Neural progenitor cell (in vitro differentiated cells): ENCODE data around the gene KSR1. TPM values are rescaled to one million over a fixed set of nuclear protein-coding genes. Genes with fewer than 3 reads are reported as not detected.
A peak's percentile ranks its signal among the peaks of the same experiment; 100 is the strongest.

ENCODE experiments used
- DNase-seq: peaks from one replicate; pipeline ENCODE4 v3.0.0-alpha.2; 2016; ENCODE audit warnings: low spot score
- H2AFZ ChIP-seq: fragments of 200-600 bp; sonication (generic); replicated peaks from 2 replicates; pipeline ENCODE4 v1.6.1; 2016; ENCODE audit warnings: antibody characterized with exemption
- H3F3A ChIP-seq: fragments of 200-600 bp; sonication (generic); 2 replicates; pipeline ENCODE4 v1.6.1; 2016; ENCODE audit warnings: antibody characterized with exemption, low read depth
- H3K27ac ChIP-seq: fragments of 200-600 bp; sonication (generic); 2 replicates; pipeline ENCODE4 v1.5.1; 2016; ENCODE audit warnings: mild to moderate bottlenecking
- H3K27me3 ChIP-seq: fragments of 200-600 bp; sonication (generic); 2 replicates; pipeline ENCODE4 v1.6.1; 2016; ENCODE audit warnings: mild to moderate bottlenecking, moderate library complexity
- H3K36me3 ChIP-seq: fragments of 200-600 bp; sonication (generic); 2 replicates; pipeline ENCODE4 v1.5.1; 2016
- H3K4me1 ChIP-seq: fragments of 200-600 bp; sonication (generic); 2 replicates; pipeline ENCODE4 v1.6.1; 2016; ENCODE audit warnings: mixed run types
- H3K4me2 ChIP-seq: fragments of 200-600 bp; sonication (generic); 2 replicates; pipeline ENCODE4 v1.6.1; 2016
- H3K4me3 ChIP-seq: fragments of 200-600 bp; sonication (generic); 2 replicates; pipeline ENCODE4 v1.5.1; 2016
- H3K79me2 ChIP-seq: fragments of 200-600 bp; sonication (generic); 2 replicates; pipeline ENCODE4 v1.6.1; 2016; ENCODE audit warnings: low read depth
- H3K9ac ChIP-seq: fragments of 200-600 bp; sonication (generic); 2 replicates; pipeline ENCODE4 v1.6.1; 2016
- H3K9me3 ChIP-seq: fragments of 200-600 bp; sonication (generic); 2 replicates; pipeline ENCODE4 v1.5.1; 2016; ENCODE audit warnings: low read depth
- H4K20me1 ChIP-seq: fragments of 200-600 bp; sonication (generic); 2 replicates; pipeline ENCODE4 v1.6.1; 2016; ENCODE audit warnings: low read depth
- H3K27ac Mint-ChIP-seq: 3 replicates; pipeline ENCODE4 v1.8.0; 2021; ENCODE audit warnings: mixed read lengths
- H3K27me3 Mint-ChIP-seq: 2 replicates; pipeline ENCODE4 v1.8.0; 2022; ENCODE audit warnings: low read depth, mild to moderate bottlenecking, inconsistent platforms, moderate library complexity, mixed read lengths; ENCODE audit not compliant: insufficient read depth
- H3K36me3 Mint-ChIP-seq: 3 replicates; pipeline ENCODE4 v1.8.0; 2021; ENCODE audit warnings: mixed read lengths
- H3K4me1 Mint-ChIP-seq: 3 replicates; pipeline ENCODE4 v1.8.0; 2021; ENCODE audit warnings: mixed read lengths
- H3K4me3 Mint-ChIP-seq: 3 replicates; pipeline ENCODE4 v1.8.0; 2021; ENCODE audit warnings: mild to moderate bottlenecking, moderate library complexity, mixed read lengths
- H3K9me3 Mint-ChIP-seq: 3 replicates; pipeline ENCODE4 v1.8.0; 2020; ENCODE audit warnings: mixed read lengths
- EZH2 ChIP-seq: fragments of 200-600 bp; sonication (generic); IDR thresholded peaks from 2 replicates; pipeline ENCODE4 v1.6.1; 2017; ENCODE audit warnings: antibody characterized with exemption, mild to moderate bottlenecking, moderate library complexity
- EZH2phosphoT487 ChIP-seq: fragments of 200-600 bp; sonication (generic); IDR thresholded peaks from 2 replicates; pipeline ENCODE4 v1.6.1; 2017; ENCODE audit warnings: antibody characterized with exemption
- total RNA-seq: library from RNA; depleted of rRNA; stranded (reverse); fragments of >200 nt; gene quantifications from 2 replicates; pipeline ENCODE4 v1.2.3, GENCODE V29; 2015; ENCODE audit warnings: low replicate concordance
- TF ChIP-seq, protein P1 (sequence below): fragments of 200-600 bp; sonication (generic); IDR thresholded peaks from 2 replicates; pipeline ENCODE4 v1.5.1; 2017; ENCODE audit warnings: antibody characterized with exemption, mild to moderate bottlenecking

The KSR1 gene
- total RNA-seq, 1 donor from 2014 or later: 16.4 TPM

- Mint-ChIP-seq H3K4me3 (no peak overlapping the region), H3K27me3 (peaks cover 13% of the 10 kb centered on the region), H3K27ac (no peak overlapping the region), H3K36me3 (no peaks in the 10 kb centered on the region), H3K9me3 (no peaks in the 10 kb centered on the region), H3K4me1 (peaks cover 21% of the 10 kb centered on the region)
- Histone ChIP-seq H3K4me2 (no peak overlapping the region), H3K36me3 (no peaks in the 10 kb centered on the region), H4K20me1 (peaks cover 13% of the 10 kb centered on the region), H3K9ac (no peak overlapping the region), H2AFZ (no peak overlapping the region), H3K4me1 (peaks cover 14% of the 10 kb centered on the region), H3K9me3 (no peaks in the 10 kb centered on the region), H3K27me3 (peaks cover 6% of the 10 kb centered on the region), H3K79me2 (peaks cover 15% of the 10 kb centered on the region), H3K27ac (no peak overlapping the region), H3F3A (peaks cover 24% of the 10 kb centered on the region), H3K4me3 (no peak overlapping the region)
- TF ChIP-seq, protein P1, sequence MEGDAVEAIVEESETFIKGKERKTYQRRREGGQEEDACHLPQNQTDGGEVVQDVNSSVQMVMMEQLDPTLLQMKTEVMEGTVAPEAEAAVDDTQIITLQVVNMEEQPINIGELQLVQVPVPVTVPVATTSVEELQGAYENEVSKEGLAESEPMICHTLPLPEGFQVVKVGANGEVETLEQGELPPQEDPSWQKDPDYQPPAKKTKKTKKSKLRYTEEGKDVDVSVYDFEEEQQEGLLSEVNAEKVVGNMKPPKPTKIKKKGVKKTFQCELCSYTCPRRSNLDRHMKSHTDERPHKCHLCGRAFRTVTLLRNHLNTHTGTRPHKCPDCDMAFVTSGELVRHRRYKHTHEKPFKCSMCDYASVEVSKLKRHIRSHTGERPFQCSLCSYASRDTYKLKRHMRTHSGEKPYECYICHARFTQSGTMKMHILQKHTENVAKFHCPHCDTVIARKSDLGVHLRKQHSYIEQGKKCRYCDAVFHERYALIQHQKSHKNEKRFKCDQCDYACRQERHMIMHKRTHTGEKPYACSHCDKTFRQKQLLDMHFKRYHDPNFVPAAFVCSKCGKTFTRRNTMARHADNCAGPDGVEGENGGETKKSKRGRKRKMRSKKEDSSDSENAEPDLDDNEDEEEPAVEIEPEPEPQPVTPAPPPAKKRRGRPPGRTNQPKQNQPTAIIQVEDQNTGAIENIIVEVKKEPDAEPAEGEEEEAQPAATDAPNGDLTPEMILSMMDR: no peak
- DNase-seq: no peak
Measured at GRCh38 chr17:27453471-27453870, 2.8 kb upstream of the KSR1 start.

- TF ChIP-seq, protein P1: no peak
- TF ChIP-seq EZH2phosphoT487 (no peak), EZH2 (no peak)
- no peak overlapping the region for H2AFZ ChIP-seq
- H3K79me2 ChIP-seq: peaks cover 21% of the 10 kb centered on the region
- no peak overlapping the region for H3K4me2 ChIP-seq
- no peak overlapping the region for H3K27ac ChIP-seq
- H3F3A ChIP-seq: peaks cover 29% of the 10 kb centered on the region
- peaks cover 20% of the 10 kb centered on the region for H3K4me1 ChIP-seq
- H3K9ac ChIP-seq: no peak overlapping the region
- H3K36me3 Mint-ChIP-seq: no peaks in the 10 kb centered on the region
- H3K9me3 Mint-ChIP-seq: no peaks in the 10 kb centered on the region
- peaks cover 6% of the 10 kb centered on the region for H3K27me3 ChIP-seq
- H3K9me3 ChIP-seq: no peaks in the 10 kb centered on the region
- peaks cover 15% of the 10 kb centered on the region for H3K27me3 Mint-ChIP-seq
- peaks cover 27% of the 10 kb centered on the region for H3K4me1 Mint-ChIP-seq
- no peak for DNase-seq
- H3K27ac Mint-ChIP-seq: no peak overlapping the region
- no peaks in the 10 kb centered on the region for H3K36me3 ChIP-seq
- H3K4me3 ChIP-seq: no peak overlapping the region
- H3K4me3 Mint-ChIP-seq: peak overlapping the region; percentile 30
- peaks cover 19% of the 10 kb centered on the region for H4K20me1 ChIP-seq
Measured at GRCh38 chr17:27454089-27454488, 2.2 kb upstream of the KSR1 start.

- H3K4me1 ChIP-seq: peaks cover 24% of the 10 kb centered on the region
- no peaks in the 10 kb centered on the region for H3K9me3 ChIP-seq
- Mint-ChIP-seq H3K36me3 (no peaks in the 10 kb centered on the region), H3K9me3 (no peaks in the 10 kb centered on the region), H3K27ac (no peak overlapping the region), H3K27me3 (peaks cover 16% of the 10 kb centered on the region), H3K4me1 (peaks cover 38% of the 10 kb centered on the region), H3K4me3 (peak overlapping the region; percentile 86)
- H3K4me3 ChIP-seq: peak overlapping the region; percentile 98
- H2AFZ ChIP-seq: peak overlapping the region; percentile 88
- H3K27ac ChIP-seq: no peak overlapping the region
- DNase-seq: no peak
- no peaks in the 10 kb centered on the region for H3K36me3 ChIP-seq
- H3K27me3 ChIP-seq: peaks cover 6% of the 10 kb centered on the region
- H4K20me1 ChIP-seq: peaks cover 31% of the 10 kb centered on the region
- H3F3A ChIP-seq: peaks cover 29% of the 10 kb centered on the region
- TF ChIP-seq EZH2phosphoT487 (no peak), EZH2 (peak; percentile 8)
- TF ChIP-seq, protein P1: no peak
- H3K4me2 ChIP-seq: peak overlapping the region; percentile 95
- H3K79me2 ChIP-seq: peaks cover 34% of the 10 kb centered on the region
- no peak overlapping the region for H3K9ac ChIP-seq
Measured at GRCh38 chr17:27455236-27455913, 873 bp upstream of the KSR1 start.
